H1 (cell line): Measurements from ENCODE around the gene RNF130. TPM values are rescaled to one million over a fixed set of nuclear protein-coding genes. Genes with fewer than 3 reads are reported as not detected.

Experiments
- CTCF ChIA-PET: fragments of 300-600 bp; sonication (Branson Sonifier 250); formaldehyde crosslinking; loops from one replicate; lab custom pipeline; 2021; ENCODE audit not compliant: partially characterized antibody; lab: Charles Lee
- POLR2A ChIA-PET: fragments of 300-600 bp; sonication (Branson Sonifier 250); formaldehyde crosslinking; loops from one replicate; lab custom pipeline; 2021; ENCODE audit warnings: inconsistent platforms; ENCODE audit not compliant: partially characterized antibody; lab: Charles Lee
- DNase-seq, 2 experiments: peaks; one replicate each; pipeline versions ENCODE4 v3.0.0 to v3.0.0-alpha.2; 2010 to 2022; ENCODE audit warnings: low spot score in 2 of 2, low read depth in 1 of 2, mixed read lengths in 1 of 2
- FAIRE-seq: peaks from 2 replicates; lab custom pipeline; 2011; peaks lifted over from hg19 to GRCh38; lab: Jason Lieb, UNC
- H2AFZ ChIP-seq: 2 replicates; pipeline ENCODE4 v1.8.1; 2012; ENCODE audit warnings: low read length, inconsistent platforms
- H2AK5ac ChIP-seq: 2 replicates; pipeline ENCODE4 v1.6.1; 2013; ENCODE audit warnings: low read depth, low read length
- H2BK120ac ChIP-seq: replicated peaks from 2 replicates; pipeline ENCODE3; 2013; ENCODE audit warnings: low read depth, low read length, inconsistent platforms
- H2BK12ac ChIP-seq: 2 replicates; pipeline ENCODE4 v1.6.1; 2013; ENCODE audit warnings: low read depth, low read length
- H2BK15ac ChIP-seq: 2 replicates; pipeline ENCODE4 v1.6.1; 2013; ENCODE audit warnings: low read length
- H2BK20ac ChIP-seq: 2 replicates; pipeline ENCODE4 v1.6.1; 2013; ENCODE audit warnings: low read length
- H2BK5ac ChIP-seq: 2 replicates; pipeline ENCODE4 v1.6.1; 2013; ENCODE audit warnings: low read depth, low read length
- H3K14ac ChIP-seq: 2 replicates; pipeline ENCODE4 v1.6.1; 2013; ENCODE audit warnings: inconsistent platforms; ENCODE audit not compliant: insufficient read length
- H3K18ac ChIP-seq: 2 replicates; pipeline ENCODE4 v1.6.1; 2013; ENCODE audit warnings: low read length; ENCODE audit errors: extremely low read depth
- H3K23ac ChIP-seq: 2 replicates; pipeline ENCODE4 v1.6.1; 2013; ENCODE audit warnings: inconsistent platforms; ENCODE audit not compliant: insufficient read length
- H3K23me2 ChIP-seq: 2 replicates; pipeline ENCODE4 v1.6.1; 2013; ENCODE audit warnings: low read depth, low read length
- H3K27ac ChIP-seq: 2 replicates; pipeline ENCODE4 v1.6.1; 2011; ENCODE audit warnings: low read depth, low read length, inconsistent platforms
- H3K27me3 ChIP-seq, 4 experiments: replicated peaks in 1 of 4; 1 replicate in 1 of 4; 2 replicates in 3 of 4; pipeline versions ENCODE4 v1.6.1 to v1.8.1; 2011 to 2013; ENCODE audit warnings: low read length in 3 of 4, mild to moderate bottlenecking in 3 of 4, inconsistent platforms in 2 of 4, mixed read lengths in 2 of 4, moderate library complexity in 1 of 4; ENCODE audit not compliant: control insufficient read depth in 3 of 4, insufficient read depth in 3 of 4; ENCODE audit errors: extremely low read depth in 1 of 4
- H3K36me3 ChIP-seq, 4 experiments: 2 replicates each; pipeline versions ENCODE4 v1.6.1 to v1.8.1; 2011 to 2013; ENCODE audit warnings: mild to moderate bottlenecking in 4 of 4, low read length in 3 of 4, moderate library complexity in 2 of 4, control low read depth in 1 of 4, inconsistent platforms in 1 of 4; ENCODE audit not compliant: insufficient read depth in 4 of 4, control insufficient read depth in 2 of 4
- H3K4ac ChIP-seq: replicated peaks from 2 replicates; pipeline ENCODE3; 2013; ENCODE audit warnings: low read length, low read depth, mixed read lengths, inconsistent platforms; ENCODE audit not compliant: insufficient read length
- H3K4me1 ChIP-seq, 4 experiments: replicated peaks in 1 of 4; 1 replicate in 1 of 4; 2 replicates in 3 of 4; pipeline versions ENCODE4 v1.6.1 to v1.8.1; 2011 to 2013; ENCODE audit warnings: low read length in 3 of 4, inconsistent platforms in 2 of 4, mixed read lengths in 1 of 4; ENCODE audit not compliant: insufficient read depth in 4 of 4, control insufficient read depth in 3 of 4
- H3K4me2 ChIP-seq, 2 experiments: 2 replicates each; pipeline versions ENCODE4 v1.6.1 to v1.8.1; 2011 to 2013; ENCODE audit warnings: low read depth in 2 of 2, low read length in 2 of 2, control low read depth in 1 of 2, inconsistent platforms in 1 of 2, mild to moderate bottlenecking in 1 of 2; ENCODE audit not compliant: insufficient read depth in 1 of 2
- H3K4me3 ChIP-seq, 4 experiments: fragments of 200-600, 300-600 bp in 1 of 4; sonication (generic), shearing (Covaris generic), sonication (Bioruptor Twin) in 1 of 4; 2 replicates each; pipeline versions ENCODE4 v1.5.1 to v1.8.1; 2011 to 2016; ENCODE audit warnings: low read length in 4 of 4, low read depth in 3 of 4, control low read depth in 2 of 4, inconsistent platforms in 2 of 4, mild to moderate bottlenecking in 2 of 4, mixed read lengths in 1 of 4, moderate library complexity in 1 of 4; ENCODE audit not compliant: insufficient read depth in 2 of 4; ENCODE audit errors: extremely low read depth in 1 of 4
- H3K56ac ChIP-seq: replicated peaks from 2 replicates; pipeline ENCODE3; 2013; ENCODE audit warnings: low read depth, mild to moderate bottlenecking, mixed read lengths, low read length, inconsistent platforms; ENCODE audit not compliant: insufficient read length
- H3K79me1 ChIP-seq: 2 replicates; pipeline ENCODE4 v1.6.1; 2013; ENCODE audit warnings: low read depth, low read length, control low read depth
- H3K79me2 ChIP-seq, 2 experiments: 2 replicates each; pipeline versions ENCODE4 v1.6.1 to v1.8.1; 2012 to 2013; ENCODE audit warnings: low read length in 2 of 2, mild to moderate bottlenecking in 2 of 2, inconsistent platforms in 1 of 2; ENCODE audit not compliant: insufficient read depth in 2 of 2, control insufficient read depth in 1 of 2
- H3K9ac ChIP-seq, 4 experiments: replicated peaks in 1 of 4; 1 replicate in 1 of 4; 2 replicates in 3 of 4; pipeline versions ENCODE4 v1.6.1 to v1.8.1; 2011 to 2013; ENCODE audit warnings: low read depth in 3 of 4, low read length in 3 of 4, control low read depth in 2 of 4, mild to moderate bottlenecking in 2 of 4, moderate library complexity in 2 of 4, inconsistent platforms in 1 of 4; ENCODE audit errors: extremely low read depth in 1 of 4
- H3K9me3 ChIP-seq, 2 experiments: 2 replicates each; pipeline versions ENCODE4 v1.6.1 to v1.8.1; 2012 to 2013; ENCODE audit warnings: mild to moderate bottlenecking in 2 of 2, moderate library complexity in 2 of 2, control low read depth in 1 of 2, inconsistent platforms in 1 of 2, low read depth in 1 of 2, low read length in 1 of 2, mixed read lengths in 1 of 2; ENCODE audit not compliant: insufficient read depth in 2 of 2
- H4K20me1 ChIP-seq, 2 experiments: replicated peaks in 1 of 2; 2 replicates each; pipeline versions ENCODE3 to v1.8.1; 2011 to 2013; ENCODE audit warnings: inconsistent platforms in 2 of 2, low read length in 2 of 2, mild to moderate bottlenecking in 1 of 2; ENCODE audit not compliant: insufficient read depth in 2 of 2, control insufficient read depth in 1 of 2
- H4K5ac ChIP-seq: 2 replicates; pipeline ENCODE4 v1.6.1; 2013; ENCODE audit warnings: low read length, low read depth, mixed read lengths, inconsistent platforms; ENCODE audit not compliant: insufficient read length
- H4K8ac ChIP-seq: 2 replicates; pipeline ENCODE4 v1.8.0; 2013; ENCODE audit warnings: mild to moderate bottlenecking, moderate library complexity, low read length, inconsistent platforms; ENCODE audit not compliant: insufficient read depth; ENCODE audit errors: extremely low read depth
- H4K91ac ChIP-seq: replicated peaks from 2 replicates; pipeline ENCODE3; 2013; ENCODE audit warnings: low read length, mixed read lengths, inconsistent platforms; ENCODE audit not compliant: insufficient read length
- BRCA1 ChIP-seq: IDR thresholded peaks from 2 replicates; pipeline ENCODE4 v1.6.1; 2012; ENCODE audit warnings: low read depth, low read length, improper control_type of control experiment
- KDM4A ChIP-seq: IDR thresholded peaks from one replicate; pipeline ENCODE4 v1.7.1; 2012; ENCODE audit warnings: low read depth, mild to moderate bottlenecking, moderate library complexity, low read length, inconsistent platforms; ENCODE audit not compliant: severe bottlenecking
- POU5F1 ChIP-seq: IDR thresholded peaks from 2 replicates; pipeline ENCODE4 v1.6.1; 2011; ENCODE audit warnings: low read depth, mild to moderate bottlenecking, low read length, moderate library complexity
- SIRT6 ChIP-seq: IDR thresholded peaks from one replicate; pipeline ENCODE4 v1.7.1; 2012; ENCODE audit warnings: low read length, inconsistent platforms
- SP4 ChIP-seq: IDR thresholded peaks from 2 replicates; pipeline ENCODE4 v1.6.1; 2012; ENCODE audit warnings: low read length, inconsistent platforms
- SUZ12 ChIP-seq: fragments of 200-600 bp; sonication (generic); IDR thresholded peaks from 2 replicates; pipeline ENCODE4 v1.6.1; 2012; ENCODE audit warnings: mild to moderate bottlenecking, inconsistent platforms, low read length, moderate library complexity, mixed read lengths
- TEAD4 ChIP-seq: IDR thresholded peaks from 2 replicates; pipeline ENCODE4 v1.6.1; 2012; ENCODE audit warnings: low read depth, low read length, inconsistent platforms, mixed read lengths
- WGBS, 2 experiments: shearing (Covaris generic) in 1 of 2; methylation state at CpG; one replicate each; pipeline versions ENCODE4 v1.1.6 to v1.1.7; 2013 to 2015; ENCODE audit warnings: low lambda C conversion rate in 2 of 2, mixed read lengths in 2 of 2, inconsistent platforms in 1 of 2, low coverage in 1 of 2, missing lambda C conversion rate in 1 of 2; ENCODE audit not compliant: insufficient replicate concordance in 2 of 2, insufficient coverage in 1 of 2, insufficient read length in 1 of 2; ENCODE audit errors: extremely low coverage in 1 of 2, missing lambda C conversion rate in 1 of 2; 5-methylcytosine and 5-hydroxymethylcytosine counted together
- polyA plus RNA-seq, 7 experiments: library from polyadenylated mRNA; depleted of rRNA in 3 of 7; stranded (reverse) in 5 of 7; unstranded in 2 of 7; fragments of >200 nt in 5 of 7; fragments of 200-250 nt in 2 of 7; gene quantifications; 1 replicate in 5 of 7; 2 replicates in 1 of 7; 4 replicates in 1 of 7; pipeline versions ENCODE4 v1.2.1 to v1.2.3, GENCODE V29; 2011 to 2013; ENCODE audit warnings: missing spikeins in 2 of 7, mixed read lengths in 2 of 7
- total RNA-seq: library from RNA; stranded (reverse); fragmentation: NEBNext Ultra II Directional; extraction: Animal tissue kit (Norgen Biotek cat#: 25700); gene quantifications from 2 replicates; pipeline ENCODE4 v1.2.1, GENCODE V29; 2021
- TF ChIP-seq, protein P1 (sequence below): IDR thresholded peaks from 2 replicates; pipeline ENCODE4 v1.6.1; 2011; ENCODE audit warnings: low read depth, mild to moderate bottlenecking, low read length; ENCODE audit not compliant: insufficient read depth

The RNF130 gene
- total and polyA plus RNA-seq, 2 of the 8 experiments (the other 6 are each of a cell fraction or from before 2014, with no cell fraction given), result 65.1 to 70.0 TPM

DNA sequence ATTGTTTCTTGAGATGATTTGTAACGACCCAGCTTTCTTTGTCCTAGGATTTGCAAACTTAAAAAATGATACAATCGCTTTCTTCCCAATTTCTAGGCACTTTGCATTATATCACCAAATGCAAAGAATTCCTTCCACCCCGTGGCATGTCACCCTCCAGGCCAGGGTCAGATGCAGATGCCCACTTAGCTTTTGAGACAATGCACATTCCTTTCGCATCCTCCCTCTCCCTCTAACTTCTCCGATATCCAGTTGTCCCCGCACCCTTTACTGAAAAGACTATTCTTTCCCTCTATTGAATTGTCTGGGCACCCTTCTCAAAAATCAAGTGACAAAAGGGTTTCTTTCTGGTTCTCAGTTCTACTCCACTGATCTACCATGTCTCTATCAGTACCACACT lies 17.3 kb downstream of the RNF130 start:
- no peak overlapping the region for H3K56ac ChIP-seq
- no peak overlapping the region for H4K91ac ChIP-seq
- WGBS, 2 experiments, result 42% methylated on average over 6 of the region's 6 CpGs; no CpG with 5 or more reads in 1 of the 2 experiments
- DNase-seq, result no peak
- H3K79me1 ChIP-seq, result peaks cover 15% of the 10 kb centered on the region; the same call in 1 of the 2 replicates
- ChIA-PET CTCF (interaction anchor here (1.2 to 1.3 kb wide), 2 partner anchors 17 to 25 kb away, joined by 3 to 4 read pairs; no protein-coding TSS in a partner anchor), POLR2A (interaction anchor here (0.7 to 2.4 kb wide), 3 partner anchors 9 to 29 kb away, joined by 3 to 6 read pairs (median 3); no protein-coding TSS in a partner anchor)
- H3K18ac ChIP-seq, result no peak overlapping the region
- peak overlapping the region in 1 of 2 experiments; percentile 22; a peak in 1 of 4 replicates for H3K4me2 ChIP-seq
- H3K9me3 ChIP-seq, result no peaks in the 10 kb centered on the region
- H3K9ac ChIP-seq, result no peak overlapping the region
- H4K5ac ChIP-seq, result no peak overlapping the region
- H3K36me3 ChIP-seq, result no peaks in the 10 kb centered on the region
- H4K20me1 ChIP-seq, result peaks cover 6 to 25% of the 10 kb centered on the region in 2 experiments
- H3K79me2 ChIP-seq, result peaks cover 10 to 93% of the 10 kb centered on the region in 2 experiments
- H2BK120ac ChIP-seq, result no peak overlapping the region
- peaks cover 11 to 30% (median 21%) of the 10 kb centered on the region in 4 experiments for H3K4me1 ChIP-seq
- no peak overlapping the region for H2AFZ ChIP-seq
- TF ChIP-seq TEAD4 (peak; percentile 71), SP4 (no peak), BRCA1 (no peak), POU5F1 (no peak), SUZ12 (no peak), KDM4A (no peak), SIRT6 (no peak)
- TF ChIP-seq, protein P1, sequence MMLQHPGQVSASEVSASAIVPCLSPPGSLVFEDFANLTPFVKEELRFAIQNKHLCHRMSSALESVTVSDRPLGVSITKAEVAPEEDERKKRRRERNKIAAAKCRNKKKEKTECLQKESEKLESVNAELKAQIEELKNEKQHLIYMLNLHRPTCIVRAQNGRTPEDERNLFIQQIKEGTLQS, result no peak
- H2BK20ac ChIP-seq, result no peak overlapping the region
- no peaks in the 10 kb centered on the region for H3K27me3 ChIP-seq
- H2BK5ac ChIP-seq, result no peak overlapping the region
- H2BK15ac ChIP-seq, result no peak overlapping the region
- H3K27ac ChIP-seq, result no peak overlapping the region
- no peak overlapping the region for H2AK5ac ChIP-seq
- H3K14ac ChIP-seq, result no peak overlapping the region
- no peak overlapping the region for H3K23ac ChIP-seq
- no peak overlapping the region for H2BK12ac ChIP-seq
- H3K4me3 ChIP-seq, result no peak overlapping the region
- no peak for FAIRE-seq
- no peak overlapping the region for H4K8ac ChIP-seq
- H3K23me2 ChIP-seq, result no peaks in the 10 kb centered on the region
- H3K4ac ChIP-seq, result no peak overlapping the region
